ENCODE results near the gene SCAMP4. TPM values are rescaled to one million over a fixed set of nuclear protein-coding genes. Genes with fewer than 3 reads are reported as not detected.
A peak's percentile ranks its signal among the peaks of the same experiment; 100 is the strongest.

SCAMP4 gene
- total and polyA plus RNA-seq, 2 donors from 2014 or later: 49.5 to 90.1 TPM

DNA sequence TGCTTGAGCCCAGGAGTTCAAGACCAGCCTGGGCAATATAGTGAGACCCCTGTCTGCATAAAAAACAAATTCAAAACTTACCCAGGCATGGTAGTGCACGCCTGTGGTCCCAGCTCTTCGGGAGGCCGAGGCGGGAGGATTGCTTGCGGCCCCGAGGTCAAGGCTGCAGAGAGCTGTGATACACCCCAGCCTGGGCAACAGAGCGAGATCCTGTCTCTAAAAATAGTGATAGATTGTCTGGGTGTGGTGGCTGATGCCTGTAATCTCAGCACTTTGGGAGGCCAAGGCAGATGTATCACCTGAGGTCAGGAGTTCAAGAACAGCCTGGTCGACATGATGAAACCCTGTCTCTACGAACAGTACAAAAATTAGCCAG is 37.9 kb upstream of the SCAMP4 start:
- TF ChIP-seq, protein P1, sequence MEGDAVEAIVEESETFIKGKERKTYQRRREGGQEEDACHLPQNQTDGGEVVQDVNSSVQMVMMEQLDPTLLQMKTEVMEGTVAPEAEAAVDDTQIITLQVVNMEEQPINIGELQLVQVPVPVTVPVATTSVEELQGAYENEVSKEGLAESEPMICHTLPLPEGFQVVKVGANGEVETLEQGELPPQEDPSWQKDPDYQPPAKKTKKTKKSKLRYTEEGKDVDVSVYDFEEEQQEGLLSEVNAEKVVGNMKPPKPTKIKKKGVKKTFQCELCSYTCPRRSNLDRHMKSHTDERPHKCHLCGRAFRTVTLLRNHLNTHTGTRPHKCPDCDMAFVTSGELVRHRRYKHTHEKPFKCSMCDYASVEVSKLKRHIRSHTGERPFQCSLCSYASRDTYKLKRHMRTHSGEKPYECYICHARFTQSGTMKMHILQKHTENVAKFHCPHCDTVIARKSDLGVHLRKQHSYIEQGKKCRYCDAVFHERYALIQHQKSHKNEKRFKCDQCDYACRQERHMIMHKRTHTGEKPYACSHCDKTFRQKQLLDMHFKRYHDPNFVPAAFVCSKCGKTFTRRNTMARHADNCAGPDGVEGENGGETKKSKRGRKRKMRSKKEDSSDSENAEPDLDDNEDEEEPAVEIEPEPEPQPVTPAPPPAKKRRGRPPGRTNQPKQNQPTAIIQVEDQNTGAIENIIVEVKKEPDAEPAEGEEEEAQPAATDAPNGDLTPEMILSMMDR (IDR thresholded peaks at IDR 0.05; ENCODE audit: borderline replicate concordance, extremely low read depth, insufficient read depth): no peak
- H3K9me3 ChIP-seq (ENCODE audit: control insufficient read depth in 2 of 3, insufficient read depth in 1 of 3, low read length in 3 of 3): no peaks in the 10 kb centered on the region
- intact Hi-C loops (cut with DNase I): no loop called here
- no peak overlapping the region for H3K27ac ChIP-seq (ENCODE audit: low read depth in 2 of 2, low read length in 2 of 2)
- H3K9ac ChIP-seq (ENCODE audit: low read length in 3 of 3): no peak overlapping the region
- H3K27me3 ChIP-seq (ENCODE audit: control insufficient read depth, insufficient read depth, low read length): no peaks in the 10 kb centered on the region
- DNase-seq (no peak), FAIRE-seq (no peak)
- peaks cover 0 to 5% (median 0%) of the 10 kb centered on the region in 3 donors for H3K4me1 ChIP-seq (ENCODE audit: control insufficient read depth in 2 of 3, insufficient read depth in 2 of 3, low read depth in 1 of 3, low read length in 3 of 3)
- no peak overlapping the region for H3K4me3 ChIP-seq (ENCODE audit: low read length in 3 of 3)
- H3K36me3 ChIP-seq (ENCODE audit: control insufficient read depth in 2 of 3, insufficient read depth in 3 of 3, low read length in 3 of 3): no peaks in the 10 kb centered on the region

DNA sequence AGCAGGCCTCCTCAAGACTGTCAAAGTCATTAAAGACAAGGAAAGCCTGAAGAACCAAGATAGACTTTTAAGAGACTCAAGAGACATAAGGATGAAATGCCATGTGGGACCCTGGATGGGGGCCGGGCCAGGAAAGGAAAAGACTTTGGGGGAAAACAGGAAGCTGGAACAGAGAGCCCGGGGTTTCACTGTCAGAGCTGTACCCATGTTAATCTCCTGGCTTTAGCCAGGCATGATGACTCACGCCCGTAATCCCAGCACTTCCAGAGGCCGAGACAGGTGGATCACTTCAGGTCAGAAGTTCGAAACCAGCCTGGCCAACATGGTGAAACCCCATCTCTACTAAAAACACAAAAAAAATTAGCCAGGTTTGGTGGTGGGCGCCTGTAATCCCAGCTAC is 36.2 kb upstream of the SCAMP4 start:
- TF ChIP-seq, protein P1 (IDR thresholded peaks at IDR 0.05; ENCODE audit: borderline replicate concordance, extremely low read depth, insufficient read depth): no peak

DNA sequence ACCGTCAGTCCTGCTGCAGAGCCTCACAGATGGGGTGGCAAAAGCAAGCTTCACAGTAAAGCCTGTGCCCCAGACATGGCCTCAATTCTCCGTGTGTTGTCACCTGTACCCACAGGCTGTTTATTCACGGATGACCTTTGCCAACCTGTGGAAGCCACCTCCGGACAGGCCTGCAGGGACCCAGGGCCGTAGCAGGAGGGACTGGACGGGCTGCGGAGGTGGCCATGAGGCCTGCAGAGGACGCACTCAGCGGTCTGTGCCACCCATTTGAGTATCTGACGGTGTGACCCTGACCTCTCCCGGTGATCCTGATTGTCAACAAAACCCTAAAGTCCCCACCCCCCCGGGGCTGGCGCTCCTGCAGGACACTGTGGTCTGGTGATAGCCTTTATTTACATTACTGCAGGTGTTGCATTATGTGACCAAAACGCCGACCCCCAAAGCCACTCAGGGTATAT is 34.0 kb upstream of the SCAMP4 start:
- Histone ChIP-seq H3K4me1 (ENCODE audit: control insufficient read depth in 2 of 3, insufficient read depth in 2 of 3, low read depth in 1 of 3, low read length in 3 of 3) (peaks cover 0 to 22% (median 13%) of the 10 kb centered on the region in 3 donors), H3K9ac (ENCODE audit: low read length in 3 of 3) (no peak overlapping the region), H3K27ac (ENCODE audit: low read depth in 2 of 2, low read length in 2 of 2) (no peak overlapping the region), H3K36me3 (ENCODE audit: control insufficient read depth in 2 of 3, insufficient read depth in 3 of 3, low read length in 3 of 3) (no peaks in the 10 kb centered on the region), H3K27me3 (ENCODE audit: control insufficient read depth, insufficient read depth, low read length) (no peaks in the 10 kb centered on the region), H3K4me3 (ENCODE audit: low read length in 3 of 3) (no peak overlapping the region), H3K9me3 (ENCODE audit: control insufficient read depth in 2 of 3, insufficient read depth in 1 of 3, low read length in 3 of 3) (no peaks in the 10 kb centered on the region)
- FAIRE-seq (no peak), DNase-seq (peak in 1 of 5 donors; percentile 48)
- intact Hi-C loops (cut with DNase I): no loop called here
- TF ChIP-seq, protein P1 (IDR thresholded peaks at IDR 0.05; ENCODE audit: borderline replicate concordance, extremely low read depth, insufficient read depth): no peak

More for the DNA sequence above, 36.2 kb upstream of the SCAMP4 start:
- H3K9me3 ChIP-seq (ENCODE audit: control insufficient read depth in 2 of 3, insufficient read depth in 1 of 3, low read length in 3 of 3): no peaks in the 10 kb centered on the region
- no peak overlapping the region for H3K27ac ChIP-seq (ENCODE audit: low read depth in 2 of 2, low read length in 2 of 2)
- H3K27me3 ChIP-seq (ENCODE audit: control insufficient read depth, insufficient read depth, low read length): no peaks in the 10 kb centered on the region
- peaks cover 0 to 15% (median 11%) of the 10 kb centered on the region in 3 donors for H3K4me1 ChIP-seq (ENCODE audit: control insufficient read depth in 2 of 3, insufficient read depth in 2 of 3, low read depth in 1 of 3, low read length in 3 of 3)
- intact Hi-C loops (cut with DNase I): no loop called here
- FAIRE-seq (no peak), DNase-seq (no peak)
- no peaks in the 10 kb centered on the region for H3K36me3 ChIP-seq (ENCODE audit: control insufficient read depth in 2 of 3, insufficient read depth in 3 of 3, low read length in 3 of 3)
- no peak overlapping the region for H3K9ac ChIP-seq (ENCODE audit: low read length in 3 of 3)
- H3K4me3 ChIP-seq (ENCODE audit: low read length in 3 of 3): no peak overlapping the region

DNA sequence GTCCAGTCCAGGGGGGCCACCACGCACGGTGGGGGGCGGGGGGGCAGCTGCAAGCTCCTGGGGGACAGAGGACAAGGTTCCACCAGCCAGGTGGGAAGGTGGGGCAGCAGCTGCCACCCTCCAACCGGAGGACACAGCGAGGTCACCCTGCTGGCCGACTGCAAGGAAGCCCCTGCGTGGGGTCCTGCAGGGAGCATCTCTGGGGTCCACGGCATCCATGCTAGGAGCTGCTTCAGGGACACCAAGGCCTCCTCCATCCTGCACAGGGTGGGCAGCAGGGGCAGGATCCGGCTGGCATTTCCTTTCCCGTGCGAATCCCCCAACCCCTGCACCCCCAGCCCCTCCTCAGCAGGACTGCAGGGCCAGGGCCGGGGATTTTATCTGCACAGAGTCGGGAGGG is 33.6 kb upstream of the SCAMP4 start:
- DNase-seq (peak in 1 of 5 donors; percentile 42), FAIRE-seq (no peak)
- Histone ChIP-seq H3K36me3 (ENCODE audit: control insufficient read depth in 2 of 3, insufficient read depth in 3 of 3, low read length in 3 of 3) (no peaks in the 10 kb centered on the region), H3K4me3 (ENCODE audit: low read length in 3 of 3) (no peak overlapping the region), H3K9ac (ENCODE audit: low read length in 3 of 3) (no peak overlapping the region), H3K27ac (ENCODE audit: low read depth in 2 of 2, low read length in 2 of 2) (no peak overlapping the region), H3K4me1 (ENCODE audit: control insufficient read depth in 2 of 3, insufficient read depth in 2 of 3, low read depth in 1 of 3, low read length in 3 of 3) (peaks cover 0 to 26% (median 13%) of the 10 kb centered on the region in 3 donors), H3K9me3 (ENCODE audit: control insufficient read depth in 2 of 3, insufficient read depth in 1 of 3, low read length in 3 of 3) (no peaks in the 10 kb centered on the region), H3K27me3 (ENCODE audit: control insufficient read depth, insufficient read depth, low read length) (no peaks in the 10 kb centered on the region)
- TF ChIP-seq, protein P1 (IDR thresholded peaks at IDR 0.05; ENCODE audit: borderline replicate concordance, extremely low read depth, insufficient read depth): no peak
- intact Hi-C loops (cut with DNase I): no loop called here

Data from kidney (tissue), 14 donors.